GM18498 (cell line): ENCODE results near the gene SSC4D.
"Not testable (repeated sequence)": the region's sequence is repeated elsewhere in the genome, so short reads cannot be mapped to it uniquely, and the experiment has no call there.

ENCODE experiments used
- ATAC-seq: cut with Tn5 transposase; IDR thresholded peaks from one replicate; pipeline ENCODE4 v1.9.1; 2021; ENCODE audit warnings: mild to moderate bottlenecking, moderate library complexity; ENCODE audit not compliant: unreplicated experiment

SSC4D gene

GRCh38 chr7:76423666-76424412 lies 14.3 kb upstream of the SSC4D start:
- no peak for ATAC-seq

- not testable (repeated sequence) for ATAC-seq
These were observed 11.6 kb upstream of the SSC4D start for GRCh38 chr7:76421097-76421496.

GRCh38 chr7:76417654-76418310 lies 8.3 kb upstream of the SSC4D start:
- not testable (repeated sequence) for ATAC-seq

- no peak for ATAC-seq
These were observed 2.8 kb upstream of the SSC4D start for GRCh38 chr7:76412249-76412648.

- no peak for ATAC-seq
These were observed 2.1 kb upstream of the SSC4D start for GRCh38 chr7:76411626-76412025.

GRCh38 chr7:76408121-76408560 lies 1.4 kb downstream of the SSC4D start:
- no peak for ATAC-seq

GRCh38 chr7:76407718-76408117 lies 1.8 kb downstream of the SSC4D start:
- no peak for ATAC-seq

- ATAC-seq, result no peak
These were observed 3.8 kb downstream of the SSC4D start for GRCh38 chr7:76405738-76406137.

GRCh38 chr7:76403780-76404494 lies 5.6 kb downstream of the SSC4D start:
- ATAC-seq, result peak; percentile 59

- not testable (repeated sequence) for ATAC-seq
These were observed 6.4 kb downstream of the SSC4D start for GRCh38 chr7:76403097-76403496.

GRCh38 chr7:76400248-76400647 lies 9.2 kb downstream of the SSC4D start:
- no peak for ATAC-seq

GRCh38 chr7:76397409-76398183 lies 11.9 kb downstream of the SSC4D start:
- ATAC-seq, result peak; percentile 29

GRCh38 chr7:76396864-76397263 lies 12.6 kb downstream of the SSC4D start:
- no peak for ATAC-seq

- ATAC-seq, result no peak
These were observed 13.4 kb downstream of the SSC4D start for GRCh38 chr7:76395965-76396726.

- ATAC-seq, result not testable (repeated sequence)
These were observed 13.9 kb downstream of the SSC4D start for GRCh38 chr7:76395605-76395964.

GRCh38 chr7:76394957-76395356 lies 14.5 kb downstream of the SSC4D start:
- no peak for ATAC-seq

GRCh38 chr7:76393116-76394031 lies 16.1 kb downstream of the SSC4D start:
- peak; percentile 83 for ATAC-seq

GRCh38 chr7:76392531-76393115 lies 16.9 kb downstream of the SSC4D start:
- no peak for ATAC-seq

GRCh38 chr7:76390092-76390491 lies 19.4 kb downstream of the SSC4D start:
- ATAC-seq, result no peak
